Nephron (organoid): ENCODE measurements around the gene CLIC4.

ENCODE experiments used
- H3K27ac Mint-ChIP-seq, 3 experiments: 2 replicates each; pipeline ENCODE4 v1.8.0; 2020; ENCODE audit warnings: mixed read lengths in 3 of 3, mild to moderate bottlenecking in 2 of 3, moderate library complexity in 1 of 3
- H3K27me3 Mint-ChIP-seq: 2 replicates; pipeline ENCODE4 v1.8.0; 2021; ENCODE audit warnings: low read depth, mild to moderate bottlenecking, moderate library complexity, mixed read lengths
- H3K36me3 Mint-ChIP-seq: 2 replicates; pipeline ENCODE4 v1.8.0; 2020; ENCODE audit warnings: low read depth, mixed read lengths
- H3K4me1 Mint-ChIP-seq: 2 replicates; pipeline ENCODE4 v1.8.0; 2020; ENCODE audit warnings: mixed read lengths
- H3K4me3 Mint-ChIP-seq, 3 experiments: 2 replicates each; pipeline ENCODE4 v1.8.0; 2020; ENCODE audit warnings: mild to moderate bottlenecking in 3 of 3, mixed read lengths in 3 of 3, moderate library complexity in 2 of 3
- H3K9me3 Mint-ChIP-seq: 2 replicates; pipeline ENCODE4 v1.8.0; 2020; ENCODE audit warnings: mixed read lengths
- TF ChIP-seq, protein P1 (sequence below), 3 experiments: fragments of 200-600 bp; sonication (generic); IDR thresholded peaks; one replicate each; pipeline ENCODE4 v1.5.0; 2021; ENCODE audit warnings: antibody characterized with exemption in 3 of 3; ENCODE audit not compliant: unreplicated experiment in 3 of 3

CLIC4 gene

DNA sequence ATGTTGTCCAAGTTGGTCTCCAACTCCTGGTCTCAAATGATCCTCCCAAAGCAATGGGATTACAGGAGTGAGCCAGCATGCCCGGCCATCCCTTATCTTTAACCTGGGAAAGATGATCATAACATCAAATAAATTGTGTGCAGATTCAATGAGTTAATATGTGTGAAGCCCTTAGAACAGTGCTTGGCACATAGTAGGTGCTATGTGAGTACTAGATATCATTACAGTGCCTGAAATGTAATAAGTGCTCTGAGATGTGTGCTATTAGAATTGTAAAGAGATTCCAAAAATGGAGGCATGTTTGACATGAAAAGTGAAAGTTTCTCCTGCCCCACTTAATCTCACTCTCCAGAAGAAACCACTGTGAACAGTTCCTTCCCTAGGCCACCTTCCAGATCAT, 113.0 kb downstream of the CLIC4 start:
- no peak overlapping the region for H3K4me3 Mint-ChIP-seq
- TF ChIP-seq, protein P1, sequence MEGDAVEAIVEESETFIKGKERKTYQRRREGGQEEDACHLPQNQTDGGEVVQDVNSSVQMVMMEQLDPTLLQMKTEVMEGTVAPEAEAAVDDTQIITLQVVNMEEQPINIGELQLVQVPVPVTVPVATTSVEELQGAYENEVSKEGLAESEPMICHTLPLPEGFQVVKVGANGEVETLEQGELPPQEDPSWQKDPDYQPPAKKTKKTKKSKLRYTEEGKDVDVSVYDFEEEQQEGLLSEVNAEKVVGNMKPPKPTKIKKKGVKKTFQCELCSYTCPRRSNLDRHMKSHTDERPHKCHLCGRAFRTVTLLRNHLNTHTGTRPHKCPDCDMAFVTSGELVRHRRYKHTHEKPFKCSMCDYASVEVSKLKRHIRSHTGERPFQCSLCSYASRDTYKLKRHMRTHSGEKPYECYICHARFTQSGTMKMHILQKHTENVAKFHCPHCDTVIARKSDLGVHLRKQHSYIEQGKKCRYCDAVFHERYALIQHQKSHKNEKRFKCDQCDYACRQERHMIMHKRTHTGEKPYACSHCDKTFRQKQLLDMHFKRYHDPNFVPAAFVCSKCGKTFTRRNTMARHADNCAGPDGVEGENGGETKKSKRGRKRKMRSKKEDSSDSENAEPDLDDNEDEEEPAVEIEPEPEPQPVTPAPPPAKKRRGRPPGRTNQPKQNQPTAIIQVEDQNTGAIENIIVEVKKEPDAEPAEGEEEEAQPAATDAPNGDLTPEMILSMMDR (IDR thresholded peaks at IDR 0.05; ENCODE audit: unreplicated experiment in 3 of 3), result no peak
- peaks cover 14% of the 10 kb centered on the region for H3K4me1 Mint-ChIP-seq

DNA sequence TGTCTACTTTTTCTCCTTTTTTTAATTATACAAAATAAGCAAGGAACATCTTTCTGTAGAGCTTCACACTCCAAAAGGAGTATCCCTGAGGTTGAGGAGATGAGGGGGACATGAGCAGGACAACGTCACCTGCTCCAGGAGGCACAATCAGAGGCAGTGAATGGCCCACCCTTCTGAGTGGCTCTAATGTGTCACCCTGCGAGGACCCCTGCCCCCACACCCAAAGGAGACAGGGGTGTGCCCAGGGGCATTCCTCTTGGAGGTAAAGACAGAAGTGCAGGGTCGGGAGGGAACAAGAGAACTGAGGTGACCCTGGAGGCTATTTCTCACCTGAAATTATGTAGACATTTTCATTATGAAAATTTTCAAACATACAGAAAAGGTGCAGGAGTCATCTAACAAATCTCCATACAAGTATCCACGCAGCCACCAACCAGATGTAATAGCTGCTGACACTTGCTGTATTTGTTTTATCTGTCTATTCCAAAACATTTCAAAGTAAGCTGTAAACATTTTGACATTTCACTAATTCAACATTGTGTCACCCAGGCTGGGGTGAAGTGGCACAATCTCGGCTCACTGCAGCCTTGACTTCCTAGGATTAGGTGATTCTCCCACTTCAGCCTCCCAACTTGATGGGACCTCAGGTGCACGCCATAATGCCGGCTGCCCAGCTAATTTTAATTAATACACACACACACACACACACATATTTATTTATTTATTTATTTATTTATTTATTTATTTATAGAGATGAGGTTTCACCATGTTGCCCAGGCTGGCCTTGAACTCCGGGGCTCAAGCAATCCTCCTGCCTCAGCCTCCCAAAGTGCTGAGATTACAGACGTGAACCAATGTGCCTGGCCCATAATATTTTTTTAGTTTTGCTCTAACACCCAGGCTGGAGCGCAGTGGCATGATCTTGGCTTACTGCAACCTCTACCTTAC, 114.1 kb downstream of the CLIC4 start:
- Mint-ChIP-seq H3K4me1 (peaks cover 16% of the 10 kb centered on the region), H3K27ac (no peak overlapping the region), H3K27me3 (peaks cover 54% of the 10 kb centered on the region), H3K4me3 (no peak overlapping the region), H3K9me3 (no peaks in the 10 kb centered on the region), H3K36me3 (no peaks in the 10 kb centered on the region)
- TF ChIP-seq, protein P1 (IDR thresholded peaks at IDR 0.05; ENCODE audit: unreplicated experiment in 3 of 3), result no peak

More for the DNA sequence above, 113.0 kb downstream of the CLIC4 start:
- H3K27me3 Mint-ChIP-seq, result peaks cover 47% of the 10 kb centered on the region
- no peaks in the 10 kb centered on the region for H3K9me3 Mint-ChIP-seq
- H3K36me3 Mint-ChIP-seq, result no peaks in the 10 kb centered on the region
- no peak overlapping the region for H3K27ac Mint-ChIP-seq

DNA sequence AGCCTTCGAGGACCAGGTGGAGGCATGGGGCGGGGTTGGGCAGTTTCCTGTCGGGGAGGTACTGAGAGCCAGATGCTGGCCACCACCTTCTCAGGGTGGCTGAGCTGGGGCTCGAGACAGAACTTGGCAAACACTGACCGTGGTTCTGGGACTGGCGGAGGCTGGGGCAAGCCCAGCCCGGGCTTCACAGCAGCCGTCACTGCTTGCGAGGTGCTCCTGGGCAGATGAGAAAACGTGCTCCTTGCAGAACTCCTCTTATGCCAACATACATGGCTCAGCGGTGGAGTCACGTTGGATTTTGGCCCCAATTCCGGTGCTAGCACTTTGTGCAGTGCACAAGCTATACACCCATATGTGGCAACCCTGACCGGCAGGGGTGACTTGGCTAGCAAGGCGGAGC, 115.6 kb downstream of the CLIC4 start:
- Mint-ChIP-seq H3K9me3 (no peaks in the 10 kb centered on the region), H3K4me1 (peaks cover 21% of the 10 kb centered on the region), H3K4me3 (no peak overlapping the region), H3K27ac (no peak overlapping the region), H3K36me3 (no peaks in the 10 kb centered on the region), H3K27me3 (peaks cover 58% of the 10 kb centered on the region)
- TF ChIP-seq, protein P1 (IDR thresholded peaks at IDR 0.05; ENCODE audit: unreplicated experiment in 3 of 3), result no peak

DNA sequence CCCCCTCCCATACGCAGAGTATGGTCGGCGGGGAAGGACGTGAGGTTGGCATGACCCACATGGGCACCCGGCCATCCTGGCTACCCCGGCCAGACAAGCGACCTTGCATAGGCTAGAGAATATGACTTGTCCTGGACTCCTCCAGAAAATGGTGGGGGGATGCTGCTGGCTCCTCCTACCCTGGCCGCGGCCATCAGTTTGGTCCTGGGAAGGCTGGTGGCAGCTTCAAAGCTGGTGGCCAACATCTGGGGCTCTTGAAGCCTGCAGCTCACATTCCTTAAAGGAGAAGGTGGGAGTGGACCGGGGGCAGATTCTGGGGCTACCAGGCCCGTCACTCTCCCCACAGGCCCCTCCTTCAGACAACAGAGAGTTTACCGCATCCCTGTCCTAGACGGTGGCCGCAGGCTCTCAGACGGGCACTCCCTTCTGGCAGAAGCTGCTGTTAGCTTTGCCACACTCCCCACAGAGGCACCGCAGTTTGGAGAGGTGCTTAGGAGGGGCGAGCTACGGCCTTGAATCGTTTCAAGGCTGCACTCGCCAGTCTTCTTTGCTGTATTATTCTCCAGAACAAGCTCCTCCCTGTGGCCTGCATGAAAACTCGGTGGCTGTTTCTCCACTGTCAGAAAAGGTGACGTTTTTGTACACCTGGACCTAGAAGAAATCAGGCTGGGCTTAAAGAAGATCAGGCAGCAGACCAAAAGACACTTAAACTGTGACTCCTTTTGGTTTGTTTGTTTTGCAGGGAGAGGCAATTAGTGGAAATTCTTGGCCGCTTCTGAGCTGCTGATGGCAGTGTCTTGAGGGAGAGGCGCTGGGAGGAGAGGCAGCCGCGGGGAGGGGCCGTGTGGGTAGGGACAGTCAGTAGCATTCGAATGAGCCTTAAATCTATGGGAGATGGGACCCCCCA, 116.8 kb downstream of the CLIC4 start:
- Mint-ChIP-seq H3K4me3 (peak overlapping the region in 2 of 3 experiments; percentile 1 to 8), H3K4me1 (peaks cover 21% of the 10 kb centered on the region), H3K36me3 (no peaks in the 10 kb centered on the region), H3K9me3 (no peaks in the 10 kb centered on the region), H3K27ac (peak overlapping the region in 2 of 3 experiments; percentile 46 to 91), H3K27me3 (peaks cover 63% of the 10 kb centered on the region)
- TF ChIP-seq, protein P1 (IDR thresholded peaks at IDR 0.05; ENCODE audit: unreplicated experiment in 3 of 3), result peak; percentile 11 to 15 (median 12)

DNA sequence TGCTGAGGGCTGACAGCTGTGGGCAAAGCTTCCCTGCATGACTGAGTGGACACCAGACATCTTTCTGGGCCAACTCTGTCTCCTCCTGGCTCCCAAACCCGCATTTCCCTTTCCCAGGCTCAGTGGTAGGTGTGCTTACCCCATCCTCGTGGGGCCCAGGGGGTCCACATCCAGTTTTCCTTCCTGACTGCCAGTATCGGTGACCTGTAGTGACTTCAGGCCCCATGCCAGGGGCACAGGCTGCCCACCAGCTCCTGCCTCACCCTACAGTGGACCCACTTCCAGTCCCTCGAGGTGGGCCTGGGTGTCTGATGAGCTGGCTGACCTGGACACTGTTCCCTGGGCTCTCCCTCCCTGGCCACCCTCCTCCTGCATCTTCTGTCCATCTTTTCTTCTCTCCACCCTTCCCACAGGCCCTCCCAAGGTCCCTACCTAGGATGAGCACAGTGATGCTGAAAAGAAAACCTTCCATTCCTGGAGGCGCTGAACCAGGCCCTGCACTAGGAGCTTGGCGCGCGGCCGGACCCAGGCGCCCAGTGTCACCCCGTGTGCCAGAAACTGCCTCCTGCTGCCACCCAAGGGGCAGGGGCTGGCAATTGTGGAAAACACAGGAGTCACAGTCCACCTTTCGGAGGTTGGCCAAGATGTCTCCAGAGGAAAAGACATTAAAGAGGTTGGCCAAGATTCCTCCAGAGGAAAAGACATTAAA, 117.7 kb downstream of the CLIC4 start:
- Mint-ChIP-seq H3K27me3 (peaks cover 72% of the 10 kb centered on the region), H3K36me3 (no peaks in the 10 kb centered on the region), H3K4me3 (no peak overlapping the region), H3K9me3 (no peaks in the 10 kb centered on the region), H3K4me1 (peaks cover 21% of the 10 kb centered on the region), H3K27ac (peak overlapping the region in 2 of 3 experiments; percentile 41 to 91)
- TF ChIP-seq, protein P1 (IDR thresholded peaks at IDR 0.05; ENCODE audit: unreplicated experiment in 3 of 3), result no peak
